ENCODE measurements around the gene GLCCI1.

DNA sequence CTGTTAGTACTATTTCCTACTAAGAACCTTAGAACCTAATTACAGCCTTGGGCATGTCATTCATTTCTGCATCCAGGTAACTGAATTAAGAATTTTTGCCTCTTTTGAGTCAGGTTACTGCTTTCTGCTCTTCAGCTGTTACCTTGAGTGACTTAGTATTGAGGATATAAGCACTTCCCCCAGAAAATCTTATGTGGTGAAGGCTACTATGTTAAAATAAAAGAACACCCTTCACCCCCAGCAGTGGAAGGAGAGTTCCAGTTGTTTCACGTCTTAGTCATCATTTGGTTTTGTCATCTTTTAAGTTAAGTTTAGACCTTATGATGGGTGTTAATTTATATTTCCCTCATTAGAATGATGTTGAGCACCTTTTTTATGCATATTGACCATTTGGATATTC, 82.8 kb downstream of the GLCCI1 start:
- TF ChIP-seq, protein P1, sequence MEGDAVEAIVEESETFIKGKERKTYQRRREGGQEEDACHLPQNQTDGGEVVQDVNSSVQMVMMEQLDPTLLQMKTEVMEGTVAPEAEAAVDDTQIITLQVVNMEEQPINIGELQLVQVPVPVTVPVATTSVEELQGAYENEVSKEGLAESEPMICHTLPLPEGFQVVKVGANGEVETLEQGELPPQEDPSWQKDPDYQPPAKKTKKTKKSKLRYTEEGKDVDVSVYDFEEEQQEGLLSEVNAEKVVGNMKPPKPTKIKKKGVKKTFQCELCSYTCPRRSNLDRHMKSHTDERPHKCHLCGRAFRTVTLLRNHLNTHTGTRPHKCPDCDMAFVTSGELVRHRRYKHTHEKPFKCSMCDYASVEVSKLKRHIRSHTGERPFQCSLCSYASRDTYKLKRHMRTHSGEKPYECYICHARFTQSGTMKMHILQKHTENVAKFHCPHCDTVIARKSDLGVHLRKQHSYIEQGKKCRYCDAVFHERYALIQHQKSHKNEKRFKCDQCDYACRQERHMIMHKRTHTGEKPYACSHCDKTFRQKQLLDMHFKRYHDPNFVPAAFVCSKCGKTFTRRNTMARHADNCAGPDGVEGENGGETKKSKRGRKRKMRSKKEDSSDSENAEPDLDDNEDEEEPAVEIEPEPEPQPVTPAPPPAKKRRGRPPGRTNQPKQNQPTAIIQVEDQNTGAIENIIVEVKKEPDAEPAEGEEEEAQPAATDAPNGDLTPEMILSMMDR (IDR thresholded peaks at IDR 0.05 in 2 of 3, conservative IDR thresholded peaks at IDR 0.05 in 1 of 3; ENCODE audit: borderline replicate concordance in 1 of 3, insufficient read depth in 1 of 3, low read depth in 2 of 3, low read length in 2 of 3), result no peak
- TF ChIP-seq EZH2phosphoT487 (IDR thresholded peaks at IDR 0.05; ENCODE audit: borderline replicate concordance) (no peak), EZH2 (IDR thresholded peaks at IDR 0.05) (no peak), ZNF274 (IDR thresholded peaks at IDR 0.05; ENCODE audit: low read depth, low read length) (no peak), POLR2A (IDR thresholded peaks at IDR 0.05; ENCODE audit: borderline replicate concordance, extremely low read depth, insufficient read depth, insufficient read length) (no peak), RAD21 (IDR thresholded peaks at IDR 0.05; ENCODE audit: low read depth) (no peak), CEBPB (IDR thresholded peaks at IDR 0.05; ENCODE audit: low read depth) (no peak), JUND (IDR thresholded peaks at IDR 0.05) (no peak)

Measured in HCT116 (cell line).